HG02623 (cell line): ENCODE data around the gene KMT5B.

Experiments used
- ATAC-seq: cut with Tn5 transposase; IDR thresholded peaks from one replicate; pipeline ENCODE4 v1.9.1; 2021; ENCODE audit warnings: moderate library complexity; ENCODE audit not compliant: unreplicated experiment

KMT5B gene

GRCh38 chr11:68186061-68186460, 27.0 kb downstream of the KMT5B start:
- ATAC-seq: no peak

- no peak for ATAC-seq
These were observed 31.2 kb downstream of the KMT5B start for GRCh38 chr11:68181719-68182451.

- no peak for ATAC-seq
These were observed 33.2 kb downstream of the KMT5B start for GRCh38 chr11:68179847-68180246.

GRCh38 chr11:68177877-68178276, 35.2 kb downstream of the KMT5B start:
- no peak for ATAC-seq

- ATAC-seq: no peak
These were observed 39.2 kb downstream of the KMT5B start for GRCh38 chr11:68173926-68174325.

- ATAC-seq: no peak
These were observed 43.7 kb downstream of the KMT5B start for GRCh38 chr11:68169442-68169841.

GRCh38 chr11:68168694-68169093, 44.4 kb downstream of the KMT5B start:
- ATAC-seq: no peak

- ATAC-seq: no peak
These were observed 45.6 kb downstream of the KMT5B start for GRCh38 chr11:68167474-68167873.

- no peak for ATAC-seq
These were observed 46.1 kb downstream of the KMT5B start for GRCh38 chr11:68166969-68167368.

- ATAC-seq: no peak
These were observed 47.5 kb downstream of the KMT5B start for GRCh38 chr11:68165601-68166000.

- ATAC-seq: no peak
These were observed 48.7 kb downstream of the KMT5B start for GRCh38 chr11:68164437-68164836.

GRCh38 chr11:68163691-68164090, 49.4 kb downstream of the KMT5B start:
- no peak for ATAC-seq

GRCh38 chr11:68160100-68160695, 52.9 kb downstream of the KMT5B start:
- ATAC-seq: no peak

GRCh38 chr11:68159665-68160064, 53.4 kb downstream of the KMT5B start:
- ATAC-seq: no peak

- no peak for ATAC-seq
These were observed 53.9 kb downstream of the KMT5B start for GRCh38 chr11:68159161-68159560.

GRCh38 chr11:68158580-68158979, 54.5 kb downstream of the KMT5B start:
- no peak for ATAC-seq

- ATAC-seq: no peak
These were observed 59.4 kb downstream of the KMT5B start for GRCh38 chr11:68153742-68154141.

- no peak for ATAC-seq
These were observed 63.1 kb downstream of the KMT5B start for GRCh38 chr11:68150037-68150436.

- no peak for ATAC-seq
These were observed 63.7 kb downstream of the KMT5B start for GRCh38 chr11:68149417-68149816.

GRCh38 chr11:68148879-68149278, 64.2 kb downstream of the KMT5B start:
- ATAC-seq: no peak

- ATAC-seq: no peak
These were observed 64.9 kb downstream of the KMT5B start for GRCh38 chr11:68148071-68148805.
